Hematopoietic multipotent progenitor cell treated with erythropoietin and hydrocortisone succinate and interleukin-3 and kit ligand, for 4 days (in vitro differentiated cells): ENCODE data around the gene PRMT5.
A peak's percentile ranks its signal among the peaks of the same experiment; 100 is the strongest.

Source experiments
- DNase-seq: peaks from one replicate; pipeline ENCODE4 v3.0.0-alpha.2; 2015

PRMT5 gene

DNA sequence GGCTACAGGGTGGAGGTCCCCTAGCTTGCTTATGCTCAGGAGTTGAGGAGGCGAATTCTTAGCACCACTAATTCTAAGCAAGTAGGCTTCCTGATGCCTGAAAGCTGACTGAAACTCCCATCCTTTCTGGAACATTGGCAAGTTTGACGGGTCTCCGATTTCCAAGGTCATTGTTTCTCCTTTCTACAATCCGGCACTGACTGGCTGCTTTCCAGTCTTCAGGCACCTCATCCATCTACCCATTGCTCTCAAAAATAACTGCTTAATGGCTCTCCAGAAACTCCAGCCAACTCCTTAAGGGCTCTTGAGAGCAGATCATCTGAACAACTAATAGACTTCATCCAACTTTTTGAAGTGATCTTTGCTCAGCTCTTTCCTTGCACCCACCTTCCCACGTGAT lies 32.8 kb downstream of the PRMT5 start:
- no peak for DNase-seq

DNA sequence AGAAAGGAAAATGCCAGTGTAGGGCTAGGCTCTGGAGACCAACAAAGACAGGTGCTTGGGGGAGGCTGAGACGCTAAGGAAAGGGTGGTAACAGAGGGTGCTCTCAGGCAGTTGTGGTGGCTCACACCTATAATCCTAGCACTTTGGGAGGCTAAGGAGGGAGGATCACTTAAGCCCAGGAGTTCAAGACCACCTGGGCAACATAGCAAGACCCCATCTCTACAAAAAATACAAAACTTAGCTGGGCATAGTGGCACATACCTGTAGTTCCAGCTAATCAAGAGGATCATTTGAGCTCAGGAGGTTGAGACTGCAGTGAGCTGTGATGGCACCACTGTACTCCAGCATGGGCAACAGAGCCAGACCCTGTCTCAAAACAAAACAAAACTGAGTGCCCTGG lies 33.8 kb downstream of the PRMT5 start:
- no peak for DNase-seq

DNA sequence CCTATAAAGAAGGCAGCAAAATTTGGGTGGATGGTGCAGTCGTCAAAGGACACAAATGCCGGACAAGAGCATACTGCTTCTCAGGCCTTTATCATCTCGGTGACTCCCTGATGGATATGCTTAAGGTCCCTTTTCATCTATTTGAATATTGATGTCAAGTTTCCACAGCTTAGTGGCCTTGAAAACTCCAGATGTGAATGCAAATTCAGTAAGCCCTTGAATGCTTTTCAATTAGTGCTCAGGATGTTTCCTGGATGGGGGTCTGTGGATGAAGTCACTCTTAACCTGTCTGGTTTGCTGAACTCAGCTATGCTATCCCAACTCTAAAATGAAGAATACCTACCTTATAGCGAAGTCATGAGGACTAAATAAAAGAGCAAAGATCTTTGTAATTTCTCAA lies 35.5 kb downstream of the PRMT5 start:
- no peak for DNase-seq

DNA sequence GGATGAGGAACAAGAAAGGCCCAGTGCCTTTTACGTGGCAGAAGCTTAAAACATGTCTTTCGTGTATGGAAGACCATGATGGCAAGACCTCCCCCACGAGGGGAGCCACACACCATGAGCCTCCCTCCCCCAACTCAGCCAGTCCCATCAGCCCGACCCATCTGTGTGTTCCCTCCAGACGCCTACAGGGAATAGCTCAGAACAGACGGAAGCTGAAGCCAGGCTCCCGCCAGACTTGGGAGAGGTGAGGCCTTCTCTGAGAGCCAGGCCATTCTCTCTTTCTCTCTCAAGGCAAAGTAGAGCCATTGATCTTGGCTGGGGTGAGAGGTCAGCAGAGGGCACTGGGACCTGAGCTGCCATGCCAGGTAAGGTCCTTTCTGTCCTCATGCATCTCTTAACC lies 36.7 kb downstream of the PRMT5 start:
- DNase-seq = no peak

DNA sequence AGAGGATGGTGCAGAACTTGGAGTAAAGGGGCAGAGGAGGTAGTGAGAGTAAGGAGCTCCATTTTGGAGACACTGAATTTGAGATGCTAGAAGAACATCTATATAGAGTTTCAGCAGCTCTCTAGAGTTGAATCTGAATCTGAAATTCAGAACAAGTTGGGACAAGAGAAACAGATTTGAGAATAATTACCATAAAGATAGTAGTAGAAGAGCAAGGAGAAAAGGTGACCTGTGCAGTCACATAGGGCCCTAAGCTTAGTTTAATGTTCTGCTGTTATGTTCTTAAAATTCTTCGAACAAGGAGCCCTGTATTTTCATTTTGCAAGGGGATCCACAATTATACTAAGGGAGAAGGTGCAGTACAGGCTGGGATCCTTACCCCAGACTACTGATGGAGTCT lies 38.8 kb downstream of the PRMT5 start:
- no peak for DNase-seq

DNA sequence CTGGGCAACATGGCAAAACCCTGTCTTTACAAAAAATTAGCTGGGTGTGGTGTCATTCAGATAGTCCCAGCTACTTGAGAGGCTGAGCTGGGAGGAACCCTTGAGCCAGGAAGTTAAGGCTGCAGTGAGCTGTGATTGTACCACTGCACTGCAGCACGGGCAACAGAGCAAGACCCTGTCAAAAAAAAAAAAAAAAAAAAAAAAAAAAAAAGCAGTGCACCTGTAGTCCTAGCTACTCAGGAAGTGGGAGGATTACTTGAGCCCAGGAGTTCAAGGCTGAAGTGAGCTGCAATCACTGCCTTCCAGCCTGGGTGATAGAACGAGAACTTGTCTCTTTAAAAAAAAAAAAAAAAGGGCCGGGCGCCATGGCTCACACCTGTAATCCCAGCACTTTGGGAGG lies 40.5 kb downstream of the PRMT5 start:
- no peak for DNase-seq

DNA sequence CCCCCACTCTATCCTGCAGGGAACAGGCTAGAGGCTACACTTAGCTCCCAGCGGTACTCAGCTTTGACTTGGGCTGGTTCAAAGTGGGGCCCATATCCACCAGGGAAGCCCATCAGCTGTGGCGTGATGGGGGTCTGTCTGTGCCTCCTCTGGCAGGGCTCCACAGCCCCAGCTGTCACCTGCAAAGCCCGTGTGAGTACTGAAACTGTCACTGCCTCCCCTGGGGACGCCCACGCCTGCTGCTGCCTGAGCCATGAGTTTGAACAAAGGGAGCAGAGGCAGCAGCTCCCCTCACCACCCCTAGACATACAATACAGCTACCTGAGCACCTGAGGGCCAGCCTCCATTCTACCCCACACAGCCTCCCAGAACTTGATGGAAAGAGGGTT lies 41.2 kb downstream of the PRMT5 start:
- no peak for DNase-seq

DNA sequence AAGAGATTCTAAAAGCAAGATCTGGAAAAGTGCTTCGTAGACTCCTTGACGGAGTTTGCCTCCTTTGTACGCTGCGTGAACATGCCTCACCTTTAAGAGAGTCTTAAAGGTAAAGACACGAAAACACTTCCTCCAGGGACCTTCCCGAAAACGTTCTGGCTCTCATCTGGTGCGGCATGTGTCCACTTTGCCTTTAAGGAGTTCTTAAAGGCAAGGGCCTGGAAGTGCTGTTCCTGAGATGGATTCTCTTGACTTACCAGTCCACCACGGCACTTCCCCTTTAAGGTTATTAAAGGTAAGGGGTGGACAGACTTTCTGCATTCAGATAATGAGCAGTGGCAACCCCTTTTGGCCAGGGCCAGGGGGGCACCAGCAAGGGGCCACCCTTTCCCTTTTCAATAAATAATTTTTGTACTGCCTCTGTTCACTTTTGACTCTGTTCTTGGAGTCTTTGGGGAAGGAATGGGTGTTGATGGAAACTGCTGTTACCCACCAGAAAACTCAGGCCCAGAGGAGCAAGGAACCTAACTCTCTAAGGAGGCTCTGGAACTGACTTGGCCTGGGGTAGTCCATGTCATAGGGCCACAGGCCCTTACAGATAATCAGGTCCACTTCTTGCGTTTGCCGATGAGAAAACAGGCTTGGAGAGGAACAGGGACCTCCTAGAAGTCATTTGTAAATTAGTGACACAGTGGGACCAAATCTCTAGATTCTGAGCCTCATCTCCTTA lies 41.8 kb downstream of the PRMT5 start:
- DNase-seq = peak; percentile 77

DNA sequence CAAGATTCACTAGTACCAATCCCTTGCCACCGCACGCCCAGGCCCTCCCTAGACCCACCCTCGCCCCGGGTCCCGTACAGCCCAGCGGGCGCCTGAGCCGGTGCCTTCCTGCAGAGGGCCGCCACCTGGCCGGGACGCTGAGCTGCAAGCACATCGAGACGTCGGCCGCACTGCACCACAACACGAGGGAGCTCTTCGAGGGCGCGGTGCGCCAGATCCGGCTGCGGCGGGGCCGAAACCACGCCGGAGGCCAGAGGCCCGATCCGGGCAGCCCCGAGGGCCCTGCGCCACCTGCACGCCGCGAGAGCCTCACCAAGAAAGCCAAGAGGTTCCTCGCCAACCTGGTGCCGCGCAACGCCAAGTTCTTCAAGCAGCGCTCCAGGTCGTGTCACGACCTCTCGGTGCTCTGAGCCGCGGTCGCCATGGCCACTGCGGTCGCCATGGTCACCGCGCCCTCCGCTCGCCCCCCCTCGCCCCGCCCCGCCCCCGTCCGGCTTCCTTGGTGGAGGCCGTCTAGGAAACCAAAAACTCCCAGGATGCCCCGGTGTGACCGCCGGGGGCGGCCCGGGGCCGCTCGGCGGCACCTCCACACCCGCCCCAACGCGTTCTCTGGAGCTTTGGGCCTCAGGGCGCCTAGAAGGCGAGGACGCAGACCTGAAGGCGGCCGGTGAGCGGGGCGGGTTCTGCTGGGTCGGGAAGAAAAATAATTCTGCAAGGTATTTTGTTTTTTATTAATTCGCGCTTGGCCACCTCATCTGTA lies 42.5 kb downstream of the PRMT5 start:
- DNase-seq = peak; percentile 82

DNA sequence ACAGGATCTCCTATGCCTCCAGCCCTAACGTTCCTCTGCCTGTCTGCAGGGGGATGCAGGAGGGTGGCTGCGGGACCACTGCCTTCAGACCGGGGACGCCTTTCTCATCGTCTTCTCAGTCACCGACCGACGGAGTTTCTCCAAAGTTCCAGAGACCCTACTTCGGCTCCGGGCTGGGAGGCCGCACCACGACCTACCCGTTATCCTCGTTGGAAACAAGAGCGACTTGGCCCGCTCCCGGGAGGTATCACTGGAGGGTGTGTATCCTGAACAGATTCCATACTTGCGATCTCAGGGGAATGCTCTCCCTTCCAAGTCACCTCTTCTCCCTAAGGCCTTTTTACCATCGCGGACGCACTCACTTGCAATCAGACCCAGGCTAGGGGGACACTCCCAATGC lies 43.2 kb downstream of the PRMT5 start:
- DNase-seq = no peak

DNA sequence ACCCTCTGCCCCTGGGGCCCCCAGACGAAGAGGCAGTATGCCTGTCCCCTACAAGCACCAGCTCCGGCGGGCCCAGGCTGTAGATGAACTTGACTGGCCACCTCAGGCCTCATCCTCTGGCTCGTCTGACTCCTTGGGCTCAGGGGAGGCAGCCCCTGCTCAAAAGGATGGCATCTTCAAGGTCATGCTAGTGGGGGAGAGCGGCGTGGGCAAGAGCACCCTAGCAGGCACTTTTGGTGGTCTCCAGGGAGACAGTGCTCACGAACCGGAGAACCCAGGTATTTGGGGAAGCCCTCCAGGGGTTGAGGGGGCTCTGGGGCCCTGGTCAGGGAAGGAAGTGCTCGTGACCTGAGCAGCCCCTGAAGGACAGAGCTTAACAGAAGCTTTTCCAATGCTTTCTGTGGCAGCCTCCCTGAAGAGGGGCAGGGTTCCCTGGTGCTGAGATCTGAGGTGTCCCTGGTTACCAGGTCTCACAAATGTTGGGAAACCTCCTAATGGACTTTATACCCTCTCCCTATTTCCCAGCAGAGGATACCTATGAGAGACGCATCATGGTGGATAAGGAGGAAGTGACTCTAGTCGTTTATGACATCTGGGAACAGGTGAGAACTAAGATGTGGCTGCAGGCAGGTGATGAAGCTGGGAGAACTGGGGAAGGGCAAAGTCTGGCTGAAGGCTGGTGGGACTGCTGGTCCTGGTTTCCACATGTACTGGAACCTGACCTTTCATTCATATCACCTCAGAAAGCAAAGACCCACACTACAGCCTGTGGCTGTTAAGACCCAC lies 44.2 kb downstream of the PRMT5 start:
- DNase-seq = no peak

DNA sequence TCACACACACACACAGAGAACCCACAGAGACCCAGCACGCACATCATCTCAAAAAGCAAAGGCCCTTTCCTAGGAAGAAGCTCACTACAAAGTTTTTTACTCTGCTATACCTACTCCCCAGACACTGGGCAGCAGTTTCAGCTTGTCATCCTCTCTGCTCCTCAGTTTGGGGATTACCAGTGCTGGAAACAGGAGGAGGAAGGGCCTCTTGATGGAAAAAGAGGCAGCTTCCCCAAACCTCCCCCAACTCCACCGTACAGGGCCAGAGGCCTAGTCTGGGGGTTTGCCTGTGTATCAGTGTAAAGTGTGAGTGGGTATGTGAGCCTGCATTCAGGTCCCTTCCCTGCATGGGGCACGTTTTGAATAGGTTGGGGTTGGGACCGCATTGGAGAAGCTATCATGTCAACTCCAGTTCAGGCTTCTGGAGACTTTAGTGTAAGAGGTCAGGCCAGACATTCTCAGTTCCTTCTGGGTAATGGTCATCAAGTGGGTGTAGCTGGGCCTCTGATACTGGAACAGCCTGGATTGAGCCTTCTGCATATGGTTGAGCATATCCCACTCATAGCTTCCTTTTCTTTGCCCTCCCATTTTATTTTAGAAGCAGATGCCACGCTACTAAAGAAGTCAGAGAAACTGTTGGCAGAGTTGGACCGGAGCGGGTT lies 45.0 kb downstream of the PRMT5 start:
- DNase-seq = no peak

DNA sequence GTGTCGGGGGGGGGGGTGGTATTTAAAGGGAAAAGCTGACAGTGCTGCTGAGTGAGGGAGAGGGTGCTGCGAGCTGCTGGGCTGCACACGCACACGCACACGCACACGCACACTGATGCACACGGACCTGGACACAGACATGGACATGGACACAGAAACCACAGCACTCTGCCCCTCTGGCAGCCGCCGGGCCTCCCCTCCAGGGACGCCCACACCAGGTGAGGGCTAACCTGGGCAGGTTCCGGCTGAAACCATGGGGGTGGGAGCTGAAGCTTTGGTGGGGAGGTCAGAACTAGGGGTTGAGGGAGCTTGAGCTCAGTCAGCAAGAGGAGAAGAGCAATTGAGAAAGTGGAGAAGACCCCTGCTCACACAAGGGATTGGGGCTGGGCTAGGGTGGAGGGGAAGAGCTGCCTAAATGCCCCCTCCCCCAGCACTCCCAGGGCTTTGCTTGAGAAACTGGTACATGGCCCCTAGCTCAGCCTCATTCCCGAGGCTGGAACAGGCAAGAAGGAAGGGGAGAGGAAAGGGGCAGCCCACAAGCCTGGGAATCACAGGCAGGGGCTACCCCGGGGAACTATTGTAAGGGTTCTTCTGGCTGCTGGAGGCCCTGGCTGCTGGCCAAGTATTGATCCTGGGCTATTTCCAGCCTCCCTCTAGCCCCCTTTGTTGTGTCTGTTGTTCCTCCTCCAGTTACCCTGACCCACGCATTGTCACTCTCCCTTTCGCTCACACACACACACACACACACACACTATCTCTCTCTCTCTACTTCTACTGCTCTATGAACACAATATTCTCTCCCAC lies 45.8 kb downstream of the PRMT5 start, which contains the start of gene REM2:
TSS of gene REM2 (plus strand) at position 50 of the 804 bp plus-strand sequence. CDS start at position 116, 66 bp downstream.
- no peak for DNase-seq

DNA sequence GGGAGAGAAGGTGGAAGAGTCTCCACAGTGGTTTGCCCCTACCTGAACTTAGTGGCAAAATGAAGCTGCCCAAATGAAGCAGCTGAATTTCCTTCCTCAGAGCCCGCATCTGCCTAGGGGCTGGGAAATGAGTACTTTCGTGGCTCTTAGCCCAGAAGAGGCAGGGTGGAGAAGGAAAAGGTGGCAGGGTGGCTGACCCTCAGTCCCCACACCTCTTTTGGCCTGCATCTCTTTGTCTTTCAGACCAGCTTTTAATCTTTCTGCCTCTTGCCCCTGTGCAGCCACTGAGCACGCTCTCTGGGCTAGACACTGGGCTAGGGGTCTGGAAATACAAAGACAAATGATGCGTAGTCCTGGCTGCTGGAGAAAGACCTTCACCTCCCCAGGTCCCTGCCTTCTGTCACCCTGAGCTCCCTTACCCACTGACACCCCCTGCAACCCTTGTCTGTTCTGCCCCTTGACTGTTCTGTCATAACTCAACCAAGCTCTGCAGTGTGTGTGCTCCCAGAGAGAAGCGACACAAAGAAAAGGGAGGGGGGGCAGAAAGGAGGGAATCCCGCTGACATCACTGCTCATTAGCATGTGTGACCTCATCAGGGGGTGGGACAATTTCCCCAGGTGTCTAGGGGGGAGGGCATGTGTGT lies 46.5 kb downstream of the PRMT5 start:
- no peak for DNase-seq

DNA sequence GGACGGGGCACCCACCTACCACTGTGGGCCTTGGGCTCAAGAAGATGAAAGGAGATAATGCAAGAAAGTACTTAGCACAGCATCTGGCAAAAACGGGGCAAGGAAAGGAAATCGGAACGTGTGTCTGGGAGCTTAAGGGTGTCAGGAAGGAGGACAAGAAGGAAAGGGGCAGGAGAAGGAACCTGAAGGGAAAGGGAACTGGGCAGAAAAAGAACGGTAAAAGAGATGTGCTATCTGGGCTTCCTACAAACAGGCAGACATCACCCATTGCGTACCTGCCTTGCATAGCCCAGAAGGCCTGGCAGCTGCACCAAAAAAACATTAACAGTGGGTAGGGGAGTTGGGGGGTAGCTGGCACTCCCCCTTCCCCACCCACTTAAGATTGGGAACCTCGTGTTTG lies 47.1 kb downstream of the PRMT5 start:
- no peak for DNase-seq

DNA sequence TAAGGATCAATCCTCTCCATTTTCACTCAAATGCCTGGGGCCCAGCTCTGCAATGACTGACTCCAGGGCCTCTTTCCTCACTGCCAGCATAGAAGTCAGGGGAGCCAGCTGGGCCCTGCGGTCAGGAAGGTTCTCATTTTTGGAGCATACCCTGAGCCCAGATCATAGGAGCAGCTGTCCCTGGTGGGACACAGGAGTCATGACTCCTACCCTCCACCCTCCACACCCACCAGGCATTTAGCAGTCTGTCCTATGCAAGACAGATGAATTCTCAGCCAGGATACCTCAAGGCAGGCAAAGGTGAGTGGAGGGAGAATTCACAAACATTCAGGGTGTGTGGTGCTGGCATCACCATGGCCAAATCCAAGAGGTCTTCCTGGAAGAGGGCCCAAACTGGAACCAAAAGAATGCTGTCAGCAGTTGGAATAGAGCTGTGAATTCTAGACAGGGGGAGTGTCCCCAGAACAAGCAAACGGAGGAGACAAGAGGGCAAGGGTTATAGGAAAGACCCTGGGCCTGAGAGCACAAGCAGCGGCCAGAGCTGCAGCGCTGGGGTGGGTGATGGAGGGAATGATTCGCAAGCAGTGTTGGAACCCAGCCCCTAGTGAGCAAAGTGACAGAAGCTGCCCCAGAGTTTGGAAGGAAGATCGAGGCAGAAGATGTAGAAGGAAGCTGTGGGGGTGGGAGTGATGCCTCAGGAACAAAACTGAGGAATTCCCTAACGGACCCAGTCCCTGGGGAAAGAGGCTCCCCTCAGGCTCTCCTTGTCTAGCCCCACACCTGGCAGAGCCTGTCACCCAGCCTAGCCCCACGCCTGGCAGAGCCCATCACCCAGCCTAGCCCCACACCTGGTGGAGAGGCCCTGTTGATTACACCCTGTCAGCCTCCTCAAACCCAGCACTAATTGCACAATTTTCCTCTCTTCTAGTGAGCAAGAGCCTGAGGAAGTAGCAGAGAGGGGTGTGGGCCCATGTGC lies 50.6 kb downstream of the PRMT5 start:
- DNase-seq = no peak

DNA sequence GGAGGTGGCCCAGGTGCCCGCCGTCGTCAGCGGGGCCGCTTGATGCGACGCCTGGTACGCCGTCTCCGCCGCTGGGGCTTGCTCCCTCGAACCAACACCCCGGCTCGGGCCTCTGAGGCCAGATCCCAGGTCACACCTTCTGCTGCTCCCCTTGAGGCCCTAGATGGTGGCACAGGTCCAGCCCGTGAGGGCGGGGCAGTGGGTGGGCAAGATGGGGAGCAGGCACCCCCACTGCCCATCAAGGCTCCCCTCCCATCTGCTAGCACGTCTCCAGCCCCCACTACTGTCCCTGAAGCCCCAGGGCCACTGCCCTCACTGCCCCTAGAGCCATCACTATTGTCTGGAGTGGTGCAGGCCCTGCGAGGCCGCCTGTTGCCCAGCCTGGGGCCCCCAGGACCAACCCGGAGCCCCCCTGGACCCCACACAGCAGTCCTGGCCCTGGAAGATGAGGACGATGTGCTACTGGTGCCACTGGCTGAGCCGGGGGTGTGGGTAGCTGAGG lies 52.1 kb downstream of the PRMT5 start:
- DNase-seq = no peak

DNA sequence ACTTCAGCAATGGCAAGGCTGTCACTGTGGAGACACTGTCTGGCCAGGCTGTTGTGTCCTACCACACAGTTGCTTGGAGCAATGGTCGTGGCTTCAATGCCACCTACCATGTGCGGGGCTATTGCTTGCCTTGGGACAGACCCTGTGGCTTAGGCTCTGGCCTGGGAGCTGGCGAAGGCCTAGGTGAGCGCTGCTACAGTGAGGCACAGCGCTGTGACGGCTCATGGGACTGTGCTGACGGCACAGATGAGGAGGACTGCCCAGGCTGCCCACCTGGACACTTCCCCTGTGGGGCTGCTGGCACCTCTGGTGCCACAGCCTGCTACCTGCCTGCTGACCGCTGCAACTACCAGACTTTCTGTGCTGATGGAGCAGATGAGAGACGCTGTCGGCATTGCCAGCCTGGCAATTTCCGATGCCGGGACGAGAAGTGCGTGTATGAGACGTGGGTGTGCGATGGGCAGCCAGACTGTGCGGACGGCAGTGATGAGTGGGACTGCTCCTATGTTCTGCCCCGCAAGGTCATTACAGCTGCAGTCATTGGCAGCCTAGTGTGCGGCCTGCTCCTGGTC lies 53.3 kb downstream of the PRMT5 start:
- no peak for DNase-seq

DNA sequence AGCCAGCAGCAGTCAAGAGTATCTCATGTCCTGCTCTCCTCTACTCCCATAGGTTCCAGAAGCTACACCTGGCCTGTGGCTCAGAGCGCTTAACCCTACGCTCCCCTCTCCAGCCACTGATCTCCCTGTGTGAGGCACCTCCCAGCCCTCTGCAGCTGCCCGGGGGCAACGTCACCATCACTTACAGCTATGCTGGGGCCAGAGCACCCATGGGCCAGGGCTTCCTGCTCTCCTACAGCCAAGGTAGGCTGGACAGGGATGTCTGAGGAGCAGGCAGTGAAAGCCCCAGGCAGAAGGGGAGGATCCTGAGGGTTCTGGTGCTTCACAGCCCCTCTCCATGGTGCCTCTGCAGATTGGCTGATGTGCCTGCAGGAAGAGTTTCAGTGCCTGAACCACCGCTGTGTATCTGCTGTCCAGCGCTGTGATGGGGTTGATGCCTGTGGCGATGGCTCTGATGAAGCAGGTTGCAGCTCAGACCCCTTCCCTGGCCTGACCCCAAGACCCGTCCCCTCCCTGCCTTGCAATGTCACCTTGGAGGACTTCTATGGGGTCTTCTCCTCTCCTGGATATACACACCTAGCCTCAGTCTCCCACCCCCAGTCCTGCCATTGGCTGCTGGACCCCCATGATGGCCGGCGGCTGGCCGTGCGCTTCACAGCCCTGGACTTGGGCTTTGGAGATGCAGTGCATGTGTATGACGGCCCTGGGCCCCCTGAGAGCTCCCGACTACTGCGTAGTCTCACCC lies 54.0 kb downstream of the PRMT5 start:
- DNase-seq = no peak
